CD14-positive monocyte (primary cell): Measurements from ENCODE around the gene CGB2. TPM values are rescaled to one million over a fixed set of nuclear protein-coding genes. Genes with fewer than 3 reads are reported as not detected.
A peak's percentile ranks its signal among the peaks of the same experiment; 100 is the strongest.
"Not testable (repeated sequence)": the region's sequence is repeated elsewhere in the genome, so short reads cannot be mapped to it uniquely, and the experiment has no call there.

Experiments
- DNase-seq, 3 donors: peaks; one replicate each; pipeline ENCODE4 v3.0.0-alpha.2; 2011 to 2022
- H2AFZ ChIP-seq: 2 replicates; pipeline ENCODE4 v1.6.0; 2012; ENCODE audit warnings: mild to moderate bottlenecking, low read depth, low read length, inconsistent platforms; ENCODE audit not compliant: insufficient read depth, poor library complexity, severe bottlenecking
- H3K27ac ChIP-seq, 2 donors: 1 replicate in 1 of 2; 2 replicates in 1 of 2; pipeline ENCODE4 v1.5.1; 2012 to 2013; ENCODE audit warnings: low read length in 2 of 2, control low read depth in 1 of 2, inconsistent platforms in 1 of 2, low read depth in 1 of 2, mild to moderate bottlenecking in 1 of 2
- H3K27me3 ChIP-seq, 2 donors: one replicate each; pipeline versions ENCODE4 v1.6.0 to v1.6.1; 2011 to 2013; ENCODE audit warnings: low read length in 2 of 2; ENCODE audit not compliant: control insufficient read depth in 2 of 2, insufficient read depth in 2 of 2
- H3K36me3 ChIP-seq, 2 donors: replicated peaks in 1 of 2; 1 replicate in 1 of 2; 2 replicates in 1 of 2; pipeline versions ENCODE4 v1.5.1 to v1.6.1; 2012 to 2013; ENCODE audit warnings: low read length in 2 of 2, control low read depth in 1 of 2, inconsistent platforms in 1 of 2, mild to moderate bottlenecking in 1 of 2; ENCODE audit not compliant: insufficient read depth in 2 of 2, control insufficient read depth in 1 of 2
- H3K4me1 ChIP-seq, 2 donors: 1 replicate in 1 of 2; 2 replicates in 1 of 2; pipeline versions ENCODE4 v1.5.1 to v1.6.1; 2012 to 2013; ENCODE audit warnings: low read length in 2 of 2, control low read depth in 1 of 2, inconsistent platforms in 1 of 2, mild to moderate bottlenecking in 1 of 2, moderate library complexity in 1 of 2; ENCODE audit not compliant: insufficient read depth in 2 of 2, control insufficient read depth in 1 of 2
- H3K4me2 ChIP-seq: replicated peaks from 2 replicates; pipeline ENCODE3; 2012; ENCODE audit warnings: low read length, moderate library complexity, mild to moderate bottlenecking; ENCODE audit not compliant: poor library complexity, severe bottlenecking; ENCODE audit errors: extremely low read depth
- H3K4me3 ChIP-seq, 3 experiments: fragments of 200-600 bp in 1 of 3; sonication (generic) in 1 of 3; replicated peaks in 1 of 3; 1 replicate in 2 of 3; 2 replicates in 1 of 3; pipeline ENCODE4 v1.5.1; 2011 to 2013; ENCODE audit warnings: low read length in 3 of 3, mild to moderate bottlenecking in 3 of 3, control low read depth in 2 of 3, low read depth in 2 of 3, inconsistent platforms in 1 of 3, moderate library complexity in 1 of 3
- H3K79me2 ChIP-seq: 2 replicates; pipeline ENCODE4 v1.6.0; 2012; ENCODE audit warnings: mild to moderate bottlenecking, control low read depth, inconsistent platforms, low read length, moderate library complexity; ENCODE audit not compliant: insufficient read depth
- H3K9ac ChIP-seq: 2 replicates; pipeline ENCODE4 v1.6.0; 2017; ENCODE audit warnings: low read length, mild to moderate bottlenecking; ENCODE audit not compliant: insufficient read depth, poor library complexity, severe bottlenecking
- H3K9me3 ChIP-seq, 2 donors: replicated peaks in 1 of 2; 1 replicate in 1 of 2; 2 replicates in 1 of 2; pipeline versions ENCODE4 v1.5.1 to v1.6.1; 2012 to 2013; ENCODE audit warnings: low read length in 2 of 2, control low read depth in 1 of 2; ENCODE audit not compliant: control insufficient read depth in 1 of 2, insufficient read depth in 1 of 2
- H4K20me1 ChIP-seq: 2 replicates; pipeline ENCODE4 v1.6.0; 2012; ENCODE audit warnings: mild to moderate bottlenecking, low read length, control low read depth, moderate library complexity; ENCODE audit not compliant: insufficient read depth
- H3K27ac Mint-ChIP-seq, 7 donors: one replicate each; pipeline ENCODE4 v1.8.0; 2020; ENCODE audit warnings: mild to moderate bottlenecking in 7 of 7, mixed read lengths in 7 of 7, moderate library complexity in 6 of 7, inconsistent platforms in 2 of 7
- H3K27me3 Mint-ChIP-seq, 3 donors: one replicate each; pipeline ENCODE4 v1.8.0; 2021 to 2022; ENCODE audit warnings: low read depth in 3 of 3, mild to moderate bottlenecking in 3 of 3, mixed read lengths in 3 of 3, moderate library complexity in 3 of 3, inconsistent platforms in 1 of 3
- H3K36me3 Mint-ChIP-seq, 2 donors: one replicate each; pipeline ENCODE4 v1.8.0; 2020; ENCODE audit warnings: mixed read lengths in 2 of 2, inconsistent platforms in 1 of 2, mild to moderate bottlenecking in 1 of 2
- H3K4me1 Mint-ChIP-seq: one replicate; pipeline ENCODE4 v1.8.0; 2020; ENCODE audit warnings: mild to moderate bottlenecking, mixed read lengths
- H3K4me3 Mint-ChIP-seq, 2 donors: one replicate each; pipeline ENCODE4 v1.8.0; 2020; ENCODE audit warnings: mild to moderate bottlenecking in 2 of 2, mixed read lengths in 2 of 2, moderate library complexity in 1 of 2
- H3K9me3 Mint-ChIP-seq, 7 donors: one replicate each; pipeline ENCODE4 v1.8.0; 2020 to 2022; ENCODE audit warnings: mixed read lengths in 7 of 7, mild to moderate bottlenecking in 6 of 7, moderate library complexity in 6 of 7, inconsistent platforms in 2 of 7
- WGBS: methylation state at CpG from one replicate; pipeline ENCODE4 v1.1.5; 2013; ENCODE audit warnings: missing lambda C conversion rate; ENCODE audit not compliant: insufficient coverage; 5-methylcytosine and 5-hydroxymethylcytosine counted together
- intact Hi-C, 2 donors: fragments of 100-400 bp; cut with micrococcal nuclease; formaldehyde crosslinking; loops; one replicate each; pipeline versions ENCODE4 v1.15.0 to v1.15.1; 2023
- polyA plus RNA-seq, 3 donors: library from polyadenylated mRNA; depleted of rRNA in 1 of 3; unstranded in 2 of 3; stranded (reverse) in 1 of 3; fragments of 300-500 nt in 2 of 3; fragments of >200 nt in 1 of 3; fragmentation: Illumina TruSeq in 2 of 3; gene quantifications; 1 replicate in 2 of 3; 2 replicates in 1 of 3; pipeline ENCODE4 v1.2.3, GENCODE V29; 2012 to 2021
- TF ChIP-seq, protein P1 (sequence below): fragments of 200-600 bp; IDR thresholded peaks from one replicate; pipeline ENCODE4 v1.8.0; 2022; ENCODE audit warnings: antibody characterized with exemption, mild to moderate bottlenecking

CGB2 gene
- polyA plus RNA-seq, 3 donors = not detected

DNA sequence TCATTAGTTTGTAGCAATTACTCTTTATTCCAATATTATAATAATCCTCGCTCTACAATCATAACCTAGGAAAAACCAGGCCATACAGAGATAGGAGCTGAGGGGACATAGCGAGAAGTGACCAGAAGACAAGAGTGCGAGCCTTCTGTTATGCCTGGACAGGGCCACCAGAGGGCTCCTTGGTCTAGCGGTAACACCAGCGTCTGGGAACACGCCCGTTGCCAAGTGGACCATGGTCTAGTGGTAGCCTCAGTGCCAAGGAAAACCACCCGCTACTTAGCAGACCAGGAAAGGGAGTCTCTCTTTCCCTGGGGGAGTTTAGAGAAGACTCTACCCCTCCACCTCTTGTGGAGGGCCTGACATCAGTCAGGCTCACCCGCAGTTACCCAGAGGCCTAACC, 43.2 kb downstream of the CGB2 start:
- H3K27ac ChIP-seq, H4K20me1 ChIP-seq, H3K27ac Mint-ChIP-seq, H3K79me2 ChIP-seq, H3K4me2 ChIP-seq, H3K9me3 ChIP-seq, H3K4me3 ChIP-seq, H2AFZ ChIP-seq, H3K36me3 ChIP-seq, H3K4me3 Mint-ChIP-seq, H3K36me3 Mint-ChIP-seq, H3K4me1 ChIP-seq, H3K9ac ChIP-seq, intact Hi-C loops: not testable (repeated sequence)
- H3K9me3 Mint-ChIP-seq = peaks cover 0 to 27% (median 15%) of the 10 kb centered on the region in 7 donors
- WGBS = 5% methylated on average over 4 of the region's 9 CpGs
- H3K4me1 Mint-ChIP-seq = peaks cover 11% of the 10 kb centered on the region
- peak; percentile 6 to 37 (median 34) for DNase-seq
- peaks cover 44 to 53% (median 52%) of the 10 kb centered on the region in 3 donors for H3K27me3 Mint-ChIP-seq
- peaks cover 12 to 44% of the 10 kb centered on the region in 2 donors for H3K27me3 ChIP-seq
- TF ChIP-seq, protein P1, sequence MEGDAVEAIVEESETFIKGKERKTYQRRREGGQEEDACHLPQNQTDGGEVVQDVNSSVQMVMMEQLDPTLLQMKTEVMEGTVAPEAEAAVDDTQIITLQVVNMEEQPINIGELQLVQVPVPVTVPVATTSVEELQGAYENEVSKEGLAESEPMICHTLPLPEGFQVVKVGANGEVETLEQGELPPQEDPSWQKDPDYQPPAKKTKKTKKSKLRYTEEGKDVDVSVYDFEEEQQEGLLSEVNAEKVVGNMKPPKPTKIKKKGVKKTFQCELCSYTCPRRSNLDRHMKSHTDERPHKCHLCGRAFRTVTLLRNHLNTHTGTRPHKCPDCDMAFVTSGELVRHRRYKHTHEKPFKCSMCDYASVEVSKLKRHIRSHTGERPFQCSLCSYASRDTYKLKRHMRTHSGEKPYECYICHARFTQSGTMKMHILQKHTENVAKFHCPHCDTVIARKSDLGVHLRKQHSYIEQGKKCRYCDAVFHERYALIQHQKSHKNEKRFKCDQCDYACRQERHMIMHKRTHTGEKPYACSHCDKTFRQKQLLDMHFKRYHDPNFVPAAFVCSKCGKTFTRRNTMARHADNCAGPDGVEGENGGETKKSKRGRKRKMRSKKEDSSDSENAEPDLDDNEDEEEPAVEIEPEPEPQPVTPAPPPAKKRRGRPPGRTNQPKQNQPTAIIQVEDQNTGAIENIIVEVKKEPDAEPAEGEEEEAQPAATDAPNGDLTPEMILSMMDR = peak; percentile 73

DNA sequence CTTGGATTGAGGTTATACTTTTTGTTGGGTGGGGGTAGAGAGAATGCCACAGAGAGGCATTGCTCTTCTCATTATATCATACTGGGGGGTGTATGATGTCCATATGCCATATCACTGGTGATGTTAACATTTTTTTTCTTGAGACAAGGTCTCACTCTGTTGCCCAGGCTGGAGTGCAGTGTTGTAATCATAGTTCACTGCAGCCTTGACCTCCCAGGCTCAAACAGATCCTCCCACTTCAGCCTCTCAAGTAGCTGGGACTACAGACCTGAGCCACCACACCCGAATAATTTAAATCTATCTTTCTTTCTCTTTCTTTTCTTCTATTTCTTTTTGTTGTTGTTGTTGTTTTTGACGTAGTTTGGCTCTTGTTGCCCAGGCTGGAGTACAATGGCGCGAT, 48.7 kb downstream of the CGB2 start:
- no peaks in the 10 kb centered on the region for H3K36me3 Mint-ChIP-seq
- Histone ChIP-seq H3K27ac (no peak overlapping the region), H3K4me1 (peaks cover 5 to 6% of the 10 kb centered on the region in 2 donors), H3K9ac (no peak overlapping the region), H3K9me3 (no peaks in the 10 kb centered on the region), H3K79me2 (peaks cover 1% of the 10 kb centered on the region), H3K27me3 (no peaks in the 10 kb centered on the region), H3K4me3 (no peak overlapping the region), H4K20me1 (peaks cover under 1% of the 10 kb centered on the region), H3K4me2 (no peak overlapping the region), H3K36me3 (no peaks in the 10 kb centered on the region), H2AFZ (no peak overlapping the region)
- H3K27ac Mint-ChIP-seq = no peak overlapping the region
- H3K4me1 Mint-ChIP-seq = peaks cover 3% of the 10 kb centered on the region
- WGBS = no CpG with 5 or more reads among the region's 4 CpGs
- no peaks in the 10 kb centered on the region for H3K9me3 Mint-ChIP-seq
- DNase-seq = no peak
- intact Hi-C loops = loop anchor here in 1 of 2 donors (10.0 kb wide), 1 partner anchor 374 kb away; the partner anchor contains the start of genes ALDH16A1 and PIH1D1
- H3K4me3 Mint-ChIP-seq = no peak overlapping the region
- TF ChIP-seq, protein P1 = no peak
- H3K27me3 Mint-ChIP-seq = peaks cover 4 to 13% (median 10%) of the 10 kb centered on the region in 3 donors
